Thyroid gland (tissue), 4 donors: ENCODE results near the gene XPO4. TPM values are rescaled to one million over a fixed set of nuclear protein-coding genes. Genes with fewer than 3 reads are reported as not detected.
"Not testable (repeated sequence)": the region's sequence is repeated elsewhere in the genome, so short reads cannot be mapped to it uniquely, and the experiment has no call there.

Experiments used
- DNase-seq, 2 donors: peaks; one replicate each; pipeline ENCODE4 v3.0.0-alpha.2; 2019
- H3K27ac ChIP-seq, 3 donors: fragments of 200-600 bp; sonication (generic); 1 replicate in 2 of 3; 2 replicates in 1 of 3; pipeline ENCODE4 v1.5.1; 2016 to 2019; ENCODE audit warnings: mild to moderate bottlenecking in 1 of 3, moderate library complexity in 1 of 3
- H3K27me3 ChIP-seq: fragments of 200-600 bp; sonication (generic); one replicate; pipeline ENCODE4 v1.5.1; 2019
- H3K36me3 ChIP-seq, 2 donors: fragments of 200-600 bp; sonication (generic); one replicate each; pipeline ENCODE4 v1.5.1; 2016 to 2019
- H3K4me1 ChIP-seq, 2 donors: fragments of 200-600 bp; sonication (generic); one replicate each; pipeline ENCODE4 v1.5.1; 2017 to 2019
- H3K4me3 ChIP-seq, 3 donors: fragments of 200-600 bp; sonication (generic); replicated peaks in 1 of 3; 1 replicate in 2 of 3; 2 replicates in 1 of 3; pipeline ENCODE4 v1.5.1; 2016; ENCODE audit warnings: mild to moderate bottlenecking in 1 of 3
- H3K9me3 ChIP-seq: fragments of 200-600 bp; sonication (generic); one replicate; pipeline ENCODE4 v1.5.1; 2017
- POLR2A ChIP-seq, 2 donors: fragments of 450-650 bp; IDR thresholded peaks; one replicate each; pipeline ENCODE4 v1.6.1; 2017; ENCODE audit warnings: antibody characterized with exemption in 2 of 2, mild to moderate bottlenecking in 2 of 2, moderate library complexity in 1 of 2
- WGBS, 2 donors: methylation state at CpG; one replicate each; pipeline ENCODE4 v1.1.5; 2017; 5-methylcytosine and 5-hydroxymethylcytosine counted together
- intact Hi-C: fragments of 100-400 bp; cut with DNase I; formaldehyde crosslinking; loops from one replicate; pipeline ENCODE4 v1.15.1; 2023
- total RNA-seq, 4 donors: library from RNA; depleted of rRNA; stranded (reverse); fragments of >200 nt; gene quantifications; one replicate each; pipeline ENCODE4 v1.2.3, GENCODE V29; 2016
- TF ChIP-seq, protein P1 (sequence below), 6 experiments: fragments of 200-600 bp in 3 of 6; fragments of 450-650 bp in 3 of 6; sonication (generic) in 3 of 6; IDR thresholded peaks; one replicate each; pipeline ENCODE4 v1.5.1; 2016 to 2019; ENCODE audit warnings: antibody characterized with exemption in 6 of 6, mild to moderate bottlenecking in 2 of 6, inconsistent platforms in 1 of 6, moderate library complexity in 1 of 6

XPO4 gene
- total RNA-seq, 4 donors from 2014 or later: 15.7 to 30.8 (median 29.1) TPM

DNA sequence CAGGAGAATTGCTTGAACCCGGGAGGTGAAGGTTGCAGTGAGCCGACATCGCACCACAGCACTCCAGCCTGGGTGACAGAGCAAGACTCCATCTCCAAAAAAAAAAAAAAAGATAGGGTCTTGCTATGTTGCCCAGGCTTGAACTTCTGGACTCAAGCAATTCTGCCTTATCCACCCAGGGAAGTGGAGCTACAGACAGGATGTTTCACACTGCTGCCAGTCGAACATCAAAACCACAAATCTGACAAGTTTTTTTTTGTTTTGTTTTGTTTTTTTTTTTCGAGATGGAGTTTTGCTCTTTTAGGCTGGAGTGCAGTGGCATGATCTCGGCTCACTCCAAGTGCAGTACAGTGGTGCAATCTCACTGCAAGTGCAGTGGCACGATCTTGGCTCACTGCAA, 10.8 kb downstream of the XPO4 start:
- TF ChIP-seq, protein P1, sequence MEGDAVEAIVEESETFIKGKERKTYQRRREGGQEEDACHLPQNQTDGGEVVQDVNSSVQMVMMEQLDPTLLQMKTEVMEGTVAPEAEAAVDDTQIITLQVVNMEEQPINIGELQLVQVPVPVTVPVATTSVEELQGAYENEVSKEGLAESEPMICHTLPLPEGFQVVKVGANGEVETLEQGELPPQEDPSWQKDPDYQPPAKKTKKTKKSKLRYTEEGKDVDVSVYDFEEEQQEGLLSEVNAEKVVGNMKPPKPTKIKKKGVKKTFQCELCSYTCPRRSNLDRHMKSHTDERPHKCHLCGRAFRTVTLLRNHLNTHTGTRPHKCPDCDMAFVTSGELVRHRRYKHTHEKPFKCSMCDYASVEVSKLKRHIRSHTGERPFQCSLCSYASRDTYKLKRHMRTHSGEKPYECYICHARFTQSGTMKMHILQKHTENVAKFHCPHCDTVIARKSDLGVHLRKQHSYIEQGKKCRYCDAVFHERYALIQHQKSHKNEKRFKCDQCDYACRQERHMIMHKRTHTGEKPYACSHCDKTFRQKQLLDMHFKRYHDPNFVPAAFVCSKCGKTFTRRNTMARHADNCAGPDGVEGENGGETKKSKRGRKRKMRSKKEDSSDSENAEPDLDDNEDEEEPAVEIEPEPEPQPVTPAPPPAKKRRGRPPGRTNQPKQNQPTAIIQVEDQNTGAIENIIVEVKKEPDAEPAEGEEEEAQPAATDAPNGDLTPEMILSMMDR (IDR thresholded peaks at IDR 0.05): no peak
- TF ChIP-seq POLR2A (IDR thresholded peaks at IDR 0.05): no peak
- 89 to 94% methylated on average over 7 of the region's 7 CpGs for whole genome bisulfite sequencing, 2 donors
- no peaks in the 10 kb centered on the region for H3K4me1 ChIP-seq
- H3K36me3 ChIP-seq: no peaks in the 10 kb centered on the region
- no peaks in the 10 kb centered on the region for H3K27me3 ChIP-seq
- H3K4me3 ChIP-seq: no peak overlapping the region
- intact Hi-C loops: no loop called here
- no peak for DNase-seq
- no peaks in the 10 kb centered on the region for H3K9me3 ChIP-seq
- H3K27ac ChIP-seq: no peak overlapping the region

DNA sequence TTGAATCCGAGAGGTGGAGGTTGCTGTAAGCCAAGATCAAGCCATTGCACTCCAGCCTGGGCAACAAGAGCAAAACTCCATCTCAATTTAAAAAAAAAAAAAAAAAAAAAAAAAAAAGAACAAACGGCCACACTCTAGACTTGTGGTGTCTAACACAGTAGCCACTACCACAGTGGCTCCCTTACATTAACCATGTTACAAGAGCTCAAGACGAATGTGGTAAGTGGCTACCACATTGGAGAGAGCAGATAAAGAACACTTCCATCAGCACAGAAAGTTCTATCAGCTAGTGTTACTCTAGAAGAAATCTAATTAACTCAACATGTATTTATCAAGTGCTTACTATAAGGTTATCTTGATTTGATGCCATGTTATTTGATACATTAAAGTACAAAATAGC, 11.5 kb downstream of the XPO4 start:
- no peaks in the 10 kb centered on the region for H3K36me3 ChIP-seq
- TF ChIP-seq, protein P1 (IDR thresholded peaks at IDR 0.05): no peak
- no peak for TF ChIP-seq POLR2A (IDR thresholded peaks at IDR 0.05)

DNA sequence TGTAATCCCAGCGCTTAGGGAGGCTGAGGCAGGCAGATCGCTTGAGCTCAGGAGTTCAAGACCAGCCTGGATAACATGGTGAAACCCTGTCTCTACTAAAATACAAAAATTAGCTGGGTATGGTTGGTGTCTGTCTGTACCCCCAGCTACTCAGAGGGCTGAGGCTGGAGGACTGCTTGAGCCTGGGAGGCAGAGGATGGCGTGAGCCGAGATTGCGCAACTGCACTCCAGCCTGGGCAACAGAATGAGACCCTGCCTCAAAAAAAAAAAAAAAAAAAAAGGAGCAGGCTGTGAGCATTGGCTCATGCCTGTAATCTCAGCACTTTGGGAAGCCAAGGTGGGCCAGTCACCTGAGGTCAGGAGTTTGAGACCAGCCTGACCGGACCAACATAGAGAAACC, 12.0 kb downstream of the XPO4 start:
- H3K4me3 ChIP-seq, H3K27ac ChIP-seq, H3K9me3 ChIP-seq, H3K36me3 ChIP-seq, H3K27me3 ChIP-seq, intact Hi-C loops, H3K4me1 ChIP-seq, DNase-seq: not testable (repeated sequence)
- 96 to 98% methylated on average over 6 of the region's 6 CpGs for WGBS, 2 donors

More for the DNA sequence above, 11.5 kb downstream of the XPO4 start:
- H3K9me3 ChIP-seq: no peaks in the 10 kb centered on the region
- H3K27me3 ChIP-seq: no peaks in the 10 kb centered on the region
- H3K27ac ChIP-seq: no peak overlapping the region
- no peak overlapping the region for H3K4me3 ChIP-seq
- WGBS, 2 donors: 72 to 89% methylated on average over 3 of the region's 3 CpGs
- intact Hi-C loops: no loop called here
- H3K4me1 ChIP-seq: no peaks in the 10 kb centered on the region
- DNase-seq: no peak

DNA sequence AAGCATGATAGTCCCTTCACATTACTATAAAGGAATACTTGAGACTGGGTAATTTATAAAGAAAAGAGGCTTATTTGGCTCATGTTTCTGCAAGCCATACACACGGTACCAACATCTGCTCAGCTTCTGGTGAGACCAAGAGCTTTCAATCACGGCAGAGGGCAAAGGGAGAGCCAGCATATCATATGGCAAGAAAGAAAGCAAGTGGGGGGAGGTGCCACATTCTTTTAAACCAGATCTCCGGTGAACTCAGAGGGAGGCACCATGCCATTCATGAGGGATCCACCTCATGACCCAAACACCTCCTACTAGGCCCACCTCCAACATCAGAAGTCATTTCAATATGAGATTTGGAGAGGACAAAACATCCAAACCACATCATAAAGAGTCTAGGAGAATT, 20.3 kb downstream of the XPO4 start:
- WGBS, 2 donors: 54 to 69% methylated on average over 3 of the region's 3 CpGs
- TF ChIP-seq POLR2A (IDR thresholded peaks at IDR 0.05): no peak
- TF ChIP-seq, protein P1 (IDR thresholded peaks at IDR 0.05): no peak
- Histone ChIP-seq H3K36me3 (no peaks in the 10 kb centered on the region), H3K27me3 (no peaks in the 10 kb centered on the region), H3K4me3 (no peak overlapping the region), H3K27ac (no peak overlapping the region), H3K4me1 (peaks cover 10 to 11% of the 10 kb centered on the region in 2 donors), H3K9me3 (no peaks in the 10 kb centered on the region)
- intact Hi-C loops: no loop called here
- no peak for DNase-seq

DNA sequence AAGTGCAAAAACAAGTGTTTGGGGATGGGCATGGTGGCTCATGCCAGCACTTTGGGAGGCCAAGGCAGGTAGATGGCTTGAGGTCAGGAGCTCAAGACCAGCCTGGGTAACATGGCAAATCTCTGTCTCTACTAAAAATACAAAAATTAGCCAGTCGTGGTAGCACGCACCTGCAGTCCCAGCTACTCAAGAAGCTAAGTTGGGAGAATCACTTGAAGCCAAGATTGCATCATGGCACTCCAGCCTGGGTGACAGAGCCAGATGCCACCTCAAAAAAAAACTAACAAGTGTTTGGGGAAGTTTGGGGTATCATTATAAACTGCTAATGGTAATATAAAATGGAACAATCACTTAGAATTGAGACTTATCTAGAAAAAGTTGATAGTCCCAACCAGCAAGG, 24.6 kb downstream of the XPO4 start:
- Histone ChIP-seq H3K27ac (no peak overlapping the region), H3K36me3 (no peaks in the 10 kb centered on the region), H3K9me3 (no peaks in the 10 kb centered on the region), H3K27me3 (no peaks in the 10 kb centered on the region), H3K4me1 (peaks cover 10 to 11% of the 10 kb centered on the region in 2 donors), H3K4me3 (no peak overlapping the region)
- 29 to 45% methylated on average over 2 of the region's 2 CpGs for WGBS, 2 donors
- intact Hi-C loops: no loop called here
- peak; percentile 33 to 50 for DNase-seq
- TF ChIP-seq POLR2A (IDR thresholded peaks at IDR 0.05): no peak
- TF ChIP-seq, protein P1 (IDR thresholded peaks at IDR 0.05): no peak

DNA sequence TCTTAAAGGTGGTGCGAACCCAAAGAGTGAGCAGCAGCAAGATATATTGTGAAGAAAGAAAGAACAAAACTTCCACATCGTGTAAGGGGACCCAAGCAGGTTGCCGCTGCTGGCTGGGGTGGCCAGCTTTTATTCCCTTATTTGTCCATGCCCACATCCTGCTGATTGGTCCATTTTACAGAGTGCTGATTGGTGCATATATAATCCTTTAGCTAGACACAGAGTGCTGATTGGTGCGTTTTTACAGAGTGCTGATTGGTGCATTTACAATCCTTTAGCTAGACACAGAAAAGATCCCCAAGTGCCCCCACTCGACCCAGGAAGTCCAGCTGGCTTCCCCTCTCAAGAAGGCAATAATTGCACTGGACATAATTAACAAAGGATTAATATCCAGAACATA, 25.7 kb downstream of the XPO4 start:
- H3K27me3 ChIP-seq, H3K9me3 ChIP-seq: not testable (repeated sequence)
- WGBS, 2 donors: 96 to 97% methylated on average over 5 of the region's 5 CpGs

DNA sequence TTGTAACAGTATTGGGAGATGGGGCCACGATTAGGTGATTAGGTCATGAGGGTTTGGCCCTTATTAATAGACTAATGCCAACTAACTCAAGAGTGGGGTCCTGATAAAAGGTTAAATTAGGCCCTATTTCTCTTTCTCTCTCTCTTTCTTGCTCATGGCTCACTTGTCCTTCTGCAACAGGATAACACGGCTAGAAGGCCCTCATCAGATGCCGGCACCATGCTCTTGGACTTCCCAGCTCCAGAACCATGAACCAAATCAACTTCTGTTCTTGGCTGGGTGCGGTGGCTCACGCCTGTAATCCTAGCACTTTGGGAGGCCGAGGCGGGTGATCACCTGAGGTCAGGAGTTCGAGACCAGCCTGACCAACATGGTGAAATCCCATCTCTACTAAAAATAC, 28.1 kb downstream of the XPO4 start:
- WGBS, 2 donors: 97 to 98% methylated on average over 8 of the region's 8 CpGs

More for the DNA sequence above, 25.7 kb downstream of the XPO4 start:
- DNase-seq, H3K36me3 ChIP-seq, H3K27ac ChIP-seq, H3K4me3 ChIP-seq, intact Hi-C loops: not testable (repeated sequence)
- H3K4me1 ChIP-seq: peaks cover 10 to 11% of the 10 kb centered on the region in 2 donors

More for the DNA sequence above, 28.1 kb downstream of the XPO4 start:
- H3K9me3 ChIP-seq, H3K4me1 ChIP-seq, intact Hi-C loops, H3K4me3 ChIP-seq, H3K36me3 ChIP-seq, DNase-seq, H3K27ac ChIP-seq, H3K27me3 ChIP-seq: not testable (repeated sequence)
